K562 (cell line): ENCODE results near the gene SREBF1. TPM values are rescaled to one million over a fixed set of nuclear protein-coding genes. Genes with fewer than 3 reads are reported as not detected.
A peak's percentile ranks its signal among the peaks of the same experiment; 100 is the strongest.

Experiments used
- ATF7 ChIP-seq: fragments of 450-650 bp; IDR thresholded peaks from 2 replicates; pipeline ENCODE4 v1.7.1; 2014; ENCODE audit warnings: mild to moderate bottlenecking, moderate library complexity
- C11orf30 ChIP-seq: fragments of 450-650 bp; IDR thresholded peaks from 2 replicates; pipeline ENCODE4 v1.6.1; 2016; ENCODE audit warnings: low read depth, mild to moderate bottlenecking
- COPS2 ChIP-seq: fragments of 450-650 bp; conservative IDR thresholded peaks from 2 replicates; pipeline ENCODE4 v1.6.1; 2016; ENCODE audit warnings: mild to moderate bottlenecking, moderate library complexity
- HDAC1 ChIP-seq, 2 experiments: fragments of 450-650 bp; IDR thresholded peaks; 2 replicates each; pipeline ENCODE4 v1.6.1; 2016 to 2017; ENCODE audit warnings: inconsistent platforms in 1 of 2, mild to moderate bottlenecking in 1 of 2, moderate library complexity in 1 of 2
- RBFOX2 ChIP-seq: fragments of 200-400 bp; formaldehyde crosslinking; IDR thresholded peaks from 2 replicates; pipeline ENCODE4 v1.6.1; 2017; ENCODE audit warnings: low read depth, mild to moderate bottlenecking, low read length, moderate library complexity
- SLC30A9 ChIP-seq: fragments of 250-450 bp; sonication (Bioruptor Pico); IDR thresholded peaks from 2 replicates; pipeline ENCODE4 v1.8.0; 2022; ENCODE audit warnings: mild to moderate bottlenecking, moderate library complexity
- SMARCB1 ChIP-seq: IDR thresholded peaks from 2 replicates; pipeline ENCODE4 v1.6.1; 2011; ENCODE audit warnings: improper control_type of control experiment, low read depth; ENCODE audit not compliant: insufficient read length
- SPI1 ChIP-seq: IDR thresholded peaks from 2 replicates; pipeline ENCODE4 v1.6.1; 2011; ENCODE audit warnings: low read depth, low read length, control low read depth, borderline replicate concordance
- ZNF696 ChIP-seq: fragments of 250-450 bp; sonication (Bioruptor Pico); conservative IDR thresholded peaks from 2 replicates; pipeline ENCODE4 v1.4.0; 2020; ENCODE audit warnings: mild to moderate bottlenecking, moderate library complexity
- ZNF778 ChIP-seq: fragments of 450-650 bp; formaldehyde crosslinking; IDR thresholded peaks from 2 replicates; pipeline ENCODE4 v1.4.0; 2020; ENCODE audit warnings: mild to moderate bottlenecking, moderate library complexity
- polyA plus RNA-seq, 8 experiments: library from polyadenylated mRNA; depleted of rRNA in 4 of 8; stranded (reverse) in 5 of 8; unstranded in 3 of 8; fragments of >200 nt; fragmentation: Nextera tagmentation in 2 of 8; fragmentation: Illumina TruSeq in 1 of 8; extraction: Ambion mirVana in 2 of 8; extraction: Trizol in 1 of 8; gene quantifications; 2 replicates each; pipeline versions ENCODE4 v1.2.1 to v1.2.3, GENCODE V29; 2011 to 2014; ENCODE audit warnings: inconsistent platforms in 1 of 8, missing spikeins in 1 of 8
- total RNA-seq, 7 experiments: library from RNA; depleted of rRNA in 6 of 7; stranded (reverse); fragments of >200 nt in 6 of 7; fragmentation: Illumina TruSeq in 2 of 7; extraction: Trizol in 2 of 7; gene quantifications; 2 replicates each; pipeline versions ENCODE4 v1.2.1 to v1.2.3, GENCODE V29; 2011 to 2021; ENCODE audit warnings: low replicate concordance in 1 of 7
- TF ChIP-seq, protein P1 (sequence below): sonication (generic); formaldehyde crosslinking; IDR thresholded peaks from 2 replicates; pipeline ENCODE4 v1.8.0; 2022; ENCODE audit warnings: mild to moderate bottlenecking, missing genetic modification reagents
- TF ChIP-seq, protein P2 (sequence below): fragments of 250-450 bp; sonication (Bioruptor Pico); IDR thresholded peaks from 2 replicates; pipeline ENCODE4 v1.4.0; 2020
- TF ChIP-seq, protein P3 (sequence below): fragments of 250-450 bp; sonication (Bioruptor Pico); IDR thresholded peaks from 2 replicates; pipeline ENCODE4 v1.8.0; 2022; ENCODE audit warnings: inconsistent platforms, mild to moderate bottlenecking, moderate library complexity, borderline replicate concordance

The SREBF1 gene
- total and polyA plus RNA-seq, 9 of the 15 experiments (the other 6 are each of a cell fraction or from before 2014, with no cell fraction given): 1.6 to 169 (median 69.4) TPM

GRCh38 chr17:17812211-17813054, 24.4 kb downstream of the SREBF1 start (continued):
- TF ChIP-seq, protein P1, sequence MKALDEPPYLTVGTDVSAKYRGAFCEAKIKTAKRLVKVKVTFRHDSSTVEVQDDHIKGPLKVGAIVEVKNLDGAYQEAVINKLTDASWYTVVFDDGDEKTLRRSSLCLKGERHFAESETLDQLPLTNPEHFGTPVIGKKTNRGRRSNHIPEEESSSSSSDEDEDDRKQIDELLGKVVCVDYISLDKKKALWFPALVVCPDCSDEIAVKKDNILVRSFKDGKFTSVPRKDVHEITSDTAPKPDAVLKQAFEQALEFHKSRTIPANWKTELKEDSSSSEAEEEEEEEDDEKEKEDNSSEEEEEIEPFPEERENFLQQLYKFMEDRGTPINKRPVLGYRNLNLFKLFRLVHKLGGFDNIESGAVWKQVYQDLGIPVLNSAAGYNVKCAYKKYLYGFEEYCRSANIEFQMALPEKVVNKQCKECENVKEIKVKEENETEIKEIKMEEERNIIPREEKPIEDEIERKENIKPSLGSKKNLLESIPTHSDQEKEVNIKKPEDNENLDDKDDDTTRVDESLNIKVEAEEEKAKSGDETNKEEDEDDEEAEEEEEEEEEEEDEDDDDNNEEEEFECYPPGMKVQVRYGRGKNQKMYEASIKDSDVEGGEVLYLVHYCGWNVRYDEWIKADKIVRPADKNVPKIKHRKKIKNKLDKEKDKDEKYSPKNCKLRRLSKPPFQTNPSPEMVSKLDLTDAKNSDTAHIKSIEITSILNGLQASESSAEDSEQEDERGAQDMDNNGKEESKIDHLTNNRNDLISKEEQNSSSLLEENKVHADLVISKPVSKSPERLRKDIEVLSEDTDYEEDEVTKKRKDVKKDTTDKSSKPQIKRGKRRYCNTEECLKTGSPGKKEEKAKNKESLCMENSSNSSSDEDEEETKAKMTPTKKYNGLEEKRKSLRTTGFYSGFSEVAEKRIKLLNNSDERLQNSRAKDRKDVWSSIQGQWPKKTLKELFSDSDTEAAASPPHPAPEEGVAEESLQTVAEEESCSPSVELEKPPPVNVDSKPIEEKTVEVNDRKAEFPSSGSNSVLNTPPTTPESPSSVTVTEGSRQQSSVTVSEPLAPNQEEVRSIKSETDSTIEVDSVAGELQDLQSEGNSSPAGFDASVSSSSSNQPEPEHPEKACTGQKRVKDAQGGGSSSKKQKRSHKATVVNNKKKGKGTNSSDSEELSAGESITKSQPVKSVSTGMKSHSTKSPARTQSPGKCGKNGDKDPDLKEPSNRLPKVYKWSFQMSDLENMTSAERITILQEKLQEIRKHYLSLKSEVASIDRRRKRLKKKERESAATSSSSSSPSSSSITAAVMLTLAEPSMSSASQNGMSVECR (CRISPR knock-in tag): 0 out of 2 replicates have a peak, but pooled peaks have one; percentile 35
- no peak for TF ChIP-seq HDAC1 (IDR thresholded peaks at IDR 0.05)
- TF ChIP-seq SLC30A9 (CRISPR knock-in tag): no peak
- no peak for TF ChIP-seq ZNF778 (CRISPR knock-in tag)
- TF ChIP-seq, protein P2, sequence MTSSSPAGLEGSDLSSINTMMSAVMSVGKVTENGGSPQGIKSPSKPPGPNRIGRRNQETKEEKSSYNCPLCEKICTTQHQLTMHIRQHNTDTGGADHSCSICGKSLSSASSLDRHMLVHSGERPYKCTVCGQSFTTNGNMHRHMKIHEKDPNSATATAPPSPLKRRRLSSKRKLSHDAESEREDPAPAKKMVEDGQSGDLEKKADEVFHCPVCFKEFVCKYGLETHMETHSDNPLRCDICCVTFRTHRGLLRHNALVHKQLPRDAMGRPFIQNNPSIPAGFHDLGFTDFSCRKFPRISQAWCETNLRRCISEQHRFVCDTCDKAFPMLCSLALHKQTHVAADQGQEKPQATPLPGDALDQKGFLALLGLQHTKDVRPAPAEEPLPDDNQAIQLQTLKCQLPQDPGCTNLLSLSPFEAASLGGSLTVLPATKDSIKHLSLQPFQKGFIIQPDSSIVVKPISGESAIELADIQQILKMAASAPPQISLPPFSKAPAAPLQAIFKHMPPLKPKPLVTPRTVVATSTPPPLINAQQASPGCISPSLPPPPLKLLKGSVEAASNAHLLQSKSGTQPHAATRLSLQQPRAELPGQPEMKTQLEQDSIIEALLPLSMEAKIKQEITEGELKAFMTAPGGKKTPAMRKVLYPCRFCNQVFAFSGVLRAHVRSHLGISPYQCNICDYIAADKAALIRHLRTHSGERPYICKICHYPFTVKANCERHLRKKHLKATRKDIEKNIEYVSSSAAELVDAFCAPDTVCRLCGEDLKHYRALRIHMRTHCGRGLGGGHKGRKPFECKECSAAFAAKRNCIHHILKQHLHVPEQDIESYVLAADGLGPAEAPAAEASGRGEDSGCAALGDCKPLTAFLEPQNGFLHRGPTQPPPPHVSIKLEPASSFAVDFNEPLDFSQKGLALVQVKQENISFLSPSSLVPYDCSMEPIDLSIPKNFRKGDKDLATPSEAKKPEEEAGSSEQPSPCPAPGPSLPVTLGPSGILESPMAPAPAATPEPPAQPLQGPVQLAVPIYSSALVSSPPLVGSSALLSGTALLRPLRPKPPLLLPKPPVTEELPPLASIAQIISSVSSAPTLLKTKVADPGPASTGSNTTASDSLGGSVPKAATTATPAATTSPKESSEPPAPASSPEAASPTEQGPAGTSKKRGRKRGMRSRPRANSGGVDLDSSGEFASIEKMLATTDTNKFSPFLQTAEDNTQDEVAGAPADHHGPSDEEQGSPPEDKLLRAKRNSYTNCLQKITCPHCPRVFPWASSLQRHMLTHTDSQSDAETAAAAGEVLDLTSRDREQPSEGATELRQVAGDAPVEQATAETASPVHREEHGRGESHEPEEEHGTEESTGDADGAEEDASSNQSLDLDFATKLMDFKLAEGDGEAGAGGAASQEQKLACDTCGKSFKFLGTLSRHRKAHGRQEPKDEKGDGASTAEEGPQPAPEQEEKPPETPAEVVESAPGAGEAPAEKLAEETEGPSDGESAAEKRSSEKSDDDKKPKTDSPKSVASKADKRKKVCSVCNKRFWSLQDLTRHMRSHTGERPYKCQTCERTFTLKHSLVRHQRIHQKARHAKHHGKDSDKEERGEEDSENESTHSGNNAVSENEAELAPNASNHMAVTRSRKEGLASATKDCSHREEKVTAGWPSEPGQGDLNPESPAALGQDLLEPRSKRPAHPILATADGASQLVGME (CRISPR knock-in tag): no peak
- TF ChIP-seq SPI1: no peak
- no peak for TF ChIP-seq ZNF696 (CRISPR knock-in tag)
- no peak for TF ChIP-seq COPS2
- TF ChIP-seq SMARCB1: no peak
- TF ChIP-seq, protein P3, sequence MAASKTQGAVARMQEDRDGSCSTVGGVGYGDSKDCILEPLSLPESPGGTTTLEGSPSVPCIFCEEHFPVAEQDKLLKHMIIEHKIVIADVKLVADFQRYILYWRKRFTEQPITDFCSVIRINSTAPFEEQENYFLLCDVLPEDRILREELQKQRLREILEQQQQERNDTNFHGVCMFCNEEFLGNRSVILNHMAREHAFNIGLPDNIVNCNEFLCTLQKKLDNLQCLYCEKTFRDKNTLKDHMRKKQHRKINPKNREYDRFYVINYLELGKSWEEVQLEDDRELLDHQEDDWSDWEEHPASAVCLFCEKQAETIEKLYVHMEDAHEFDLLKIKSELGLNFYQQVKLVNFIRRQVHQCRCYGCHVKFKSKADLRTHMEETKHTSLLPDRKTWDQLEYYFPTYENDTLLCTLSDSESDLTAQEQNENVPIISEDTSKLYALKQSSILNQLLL (CRISPR knock-in tag): no peak
- no peak for TF ChIP-seq C11orf30
- 0 out of 2 replicates have a peak, but pooled peaks have one; percentile 20 for TF ChIP-seq ATF7
- peak; percentile 62 for TF ChIP-seq RBFOX2
